SH-SY5Y (cell line): ENCODE measurements around the gene PRICKLE4.

Experiments used
- GATA2 ChIP-seq: IDR thresholded peaks from 2 replicates; pipeline ENCODE4 v1.6.1; 2011; ENCODE audit warnings: mild to moderate bottlenecking, low read depth, low read length
- GATA3 ChIP-seq: IDR thresholded peaks from 2 replicates; pipeline ENCODE4 v1.6.1; 2011; ENCODE audit warnings: low read depth, mild to moderate bottlenecking, low read length, moderate library complexity

PRICKLE4 gene

DNA sequence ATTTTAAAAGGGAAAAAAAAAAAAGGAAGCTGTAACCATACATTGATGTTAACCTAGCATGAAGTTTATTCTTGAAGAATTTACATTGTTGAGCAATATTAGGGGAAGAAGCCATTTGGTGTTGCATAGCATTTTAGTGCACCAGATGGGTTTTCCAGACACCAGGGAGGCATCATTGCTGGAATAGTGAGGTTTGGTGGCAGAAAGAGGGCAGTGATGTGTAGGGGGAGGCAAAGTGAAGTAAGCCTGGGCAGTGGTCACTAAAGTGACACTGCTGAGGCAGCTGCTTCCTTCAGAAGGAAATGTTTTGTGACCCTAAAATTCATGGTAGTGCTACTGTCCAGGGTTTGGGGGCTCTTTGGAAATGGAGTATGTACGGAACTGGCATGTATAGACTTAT is 9.5 kb downstream of the PRICKLE4 start:
- TF ChIP-seq GATA2 = no peak
- no peak for TF ChIP-seq GATA3

DNA sequence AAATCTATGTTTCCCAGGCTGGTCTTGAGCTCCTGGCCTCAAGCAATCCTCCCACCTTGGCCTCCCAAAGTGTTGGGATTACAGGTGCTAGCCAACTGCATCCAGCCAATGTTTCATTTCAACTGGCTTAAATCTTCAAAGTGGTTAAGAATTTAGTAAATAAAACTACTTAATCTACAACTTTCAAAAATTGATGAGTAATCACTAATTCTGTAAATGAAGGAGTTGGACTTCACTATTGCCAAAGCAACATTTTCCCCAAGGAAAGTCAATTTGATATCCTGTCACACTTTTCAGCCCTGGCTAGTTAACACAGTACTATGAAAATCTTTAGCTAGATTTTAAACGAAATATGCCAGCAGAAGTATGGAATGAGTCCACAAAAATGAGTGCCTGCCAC is 10.7 kb downstream of the PRICKLE4 start:
- no peak for TF ChIP-seq GATA2
- no peak for TF ChIP-seq GATA3

DNA sequence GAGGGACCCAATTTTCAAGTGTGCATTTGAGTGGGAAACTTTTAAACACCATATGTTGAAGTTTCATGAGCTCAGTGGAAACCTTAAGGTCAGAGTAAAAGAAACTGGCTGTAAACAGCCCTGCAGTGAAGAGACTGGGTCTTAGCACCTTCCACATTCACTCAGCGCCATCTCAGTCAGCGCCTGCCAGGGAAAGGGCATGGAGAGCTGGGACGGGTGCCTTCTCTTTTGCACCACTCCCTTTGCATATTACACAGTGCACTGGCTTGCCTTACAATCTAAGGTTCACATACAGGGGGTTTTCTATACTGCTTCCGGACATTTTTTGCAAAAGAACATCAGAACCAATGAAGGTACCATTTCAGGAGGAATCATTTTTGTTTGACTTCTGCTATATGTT is 11.4 kb downstream of the PRICKLE4 start:
- no peak for TF ChIP-seq GATA2
- TF ChIP-seq GATA3 = no peak

DNA sequence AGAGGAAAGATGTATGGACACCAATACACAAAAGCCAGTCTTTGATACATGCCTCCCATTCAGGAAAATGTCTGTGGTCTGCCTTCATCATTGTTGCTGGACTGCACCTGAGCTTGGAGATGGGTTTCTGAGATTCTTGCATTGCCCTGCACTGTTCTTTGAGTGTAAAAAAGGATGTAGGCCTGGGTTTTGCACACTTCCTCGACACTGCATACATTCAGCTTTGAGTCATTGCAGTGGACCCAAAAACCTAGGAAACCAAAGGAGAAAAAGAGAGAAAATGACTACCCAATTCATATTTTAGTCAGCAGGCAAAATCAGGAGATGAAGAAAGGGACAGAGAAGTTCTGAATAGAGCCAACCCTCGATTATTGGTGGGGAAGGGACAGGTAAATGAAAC is 15.9 kb downstream of the PRICKLE4 start:
- no peak for TF ChIP-seq GATA3
- no peak for TF ChIP-seq GATA2

DNA sequence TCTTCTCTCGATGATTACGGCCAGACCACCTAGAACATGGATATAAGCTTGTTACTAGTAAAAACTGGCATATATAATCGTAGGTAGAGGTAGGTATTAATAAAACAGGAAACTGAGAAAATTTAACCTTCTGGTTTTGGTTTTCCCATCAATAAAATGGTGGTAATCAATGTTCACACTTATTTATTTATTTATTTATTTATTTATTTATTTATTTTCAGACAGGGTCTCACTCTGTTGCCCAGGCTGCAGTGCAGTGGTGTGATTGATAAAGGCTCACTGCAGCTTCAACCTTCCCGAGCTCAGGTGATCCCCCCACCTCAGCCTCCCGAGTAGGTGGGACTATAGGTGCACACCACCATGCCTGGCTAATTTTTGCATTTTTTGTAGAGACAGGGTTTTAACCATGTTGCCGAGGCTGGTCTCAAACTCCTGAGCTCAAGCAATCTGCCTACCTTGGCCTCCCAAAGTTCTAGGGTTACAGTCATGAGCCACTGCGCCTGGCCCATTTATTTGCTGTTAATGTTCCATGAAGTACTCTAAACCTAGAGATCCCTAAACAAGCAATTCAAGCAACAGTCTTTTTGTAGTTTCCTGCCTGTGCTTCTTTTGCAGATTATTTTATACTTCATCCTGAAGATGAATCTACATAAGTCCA is 18.4 kb downstream of the PRICKLE4 start:
- TF ChIP-seq GATA3 = no peak
- TF ChIP-seq GATA2 = no peak

DNA sequence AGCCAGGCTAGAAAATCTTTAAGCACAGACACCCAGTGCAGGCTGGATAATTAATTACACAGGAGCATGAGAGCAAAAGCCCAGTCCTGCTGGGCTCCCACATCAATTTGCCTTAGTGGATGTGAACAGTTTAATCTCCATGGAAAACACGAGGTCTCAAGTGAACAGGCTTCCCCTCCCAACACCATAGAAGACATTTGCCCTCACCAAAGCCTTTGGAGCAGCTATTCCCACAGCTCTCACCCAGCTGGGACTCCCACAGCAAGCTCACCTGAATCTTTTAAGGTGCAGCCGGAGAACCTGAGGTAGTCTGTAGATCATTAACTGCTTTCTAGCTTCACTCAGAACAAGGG is 19.0 kb downstream of the PRICKLE4 start:
- TF ChIP-seq GATA3 (no peak), GATA2 (no peak)

DNA sequence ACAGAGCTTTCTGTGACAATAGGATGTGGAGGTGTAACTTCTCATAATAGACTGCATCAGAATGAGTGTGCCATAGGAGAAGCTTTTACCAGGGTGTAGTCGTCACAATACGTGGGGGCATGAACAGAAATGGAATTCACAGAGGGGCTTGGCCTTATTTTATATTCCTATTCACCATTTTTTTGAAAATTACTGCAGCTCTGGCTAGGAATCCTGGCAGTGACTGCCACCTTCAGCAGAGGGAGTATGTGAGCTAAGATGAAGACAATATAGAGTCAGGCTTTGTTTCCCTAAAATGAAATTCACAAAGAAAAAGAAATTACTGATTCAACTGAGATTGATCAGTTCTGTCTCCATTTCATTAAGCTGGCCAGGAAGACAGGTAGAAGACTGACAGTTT is 20.8 kb downstream of the PRICKLE4 start:
- TF ChIP-seq GATA3 (no peak), GATA2 (no peak)

DNA sequence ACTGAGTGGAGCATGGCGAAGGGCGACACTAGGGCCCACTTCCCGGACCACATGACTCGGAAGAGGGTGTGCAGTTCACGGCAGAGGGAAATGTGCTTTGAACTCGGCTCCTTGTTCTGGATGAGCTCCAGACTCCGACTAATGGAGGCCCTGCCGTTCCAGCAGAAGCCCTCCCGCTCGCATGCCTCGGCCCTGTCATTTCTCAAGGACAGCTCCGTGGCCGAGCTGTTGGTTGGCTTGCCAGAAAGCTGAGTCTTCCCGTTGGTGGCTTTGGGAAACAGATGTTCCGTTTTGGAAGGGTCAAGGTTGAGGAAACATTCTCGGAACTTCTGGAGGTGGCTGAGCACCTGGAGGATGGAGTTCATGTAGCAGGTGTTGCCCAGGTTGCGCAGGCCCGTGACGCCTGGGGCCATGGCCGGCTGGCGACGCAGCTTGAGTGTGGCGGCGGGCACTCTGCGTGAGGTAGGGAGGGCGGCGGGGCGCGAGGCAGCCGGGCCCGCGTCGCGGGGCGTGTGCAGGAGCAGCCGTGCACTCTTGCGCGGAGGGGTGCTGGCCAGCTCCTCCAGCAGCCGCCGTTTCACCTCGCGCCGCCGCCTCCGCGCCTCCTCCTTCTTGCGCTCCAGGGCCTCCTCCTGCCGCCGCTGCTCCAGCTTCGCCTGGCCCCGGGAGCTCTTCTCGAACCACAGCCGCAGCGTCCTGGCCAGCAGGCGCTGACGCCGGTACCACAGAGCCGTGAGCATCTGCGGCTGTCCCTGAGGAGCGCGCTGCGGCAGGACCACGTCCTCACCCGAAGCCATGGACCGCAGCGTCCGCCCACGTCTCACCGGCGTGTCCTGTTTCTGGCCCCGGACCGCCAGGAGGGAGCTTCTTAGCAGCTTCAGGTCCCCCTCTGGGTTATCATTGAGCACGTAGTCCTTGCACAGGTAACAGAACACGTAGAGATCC is 25.5 kb downstream of the PRICKLE4 start:
- no peak for TF ChIP-seq GATA3
- no peak for TF ChIP-seq GATA2

DNA sequence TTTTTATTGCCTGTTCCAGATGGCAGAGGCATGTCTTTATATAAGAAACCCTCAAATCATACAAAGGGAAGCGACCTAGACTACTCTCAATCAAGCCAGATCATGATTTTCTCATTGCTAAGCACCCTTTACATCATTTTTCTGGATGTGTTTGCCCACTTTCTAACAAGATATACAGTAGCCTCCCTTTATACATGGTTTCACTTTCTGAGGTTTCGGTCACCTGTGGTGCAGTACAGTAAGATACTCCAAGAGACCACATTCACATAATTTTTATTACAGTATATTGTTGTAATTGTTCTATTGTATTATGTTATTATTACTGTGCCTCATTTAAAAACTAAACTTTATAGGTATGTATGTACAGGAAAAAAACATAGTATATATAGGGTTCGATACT is 30.5 kb downstream of the PRICKLE4 start:
- TF ChIP-seq GATA2 (no peak), GATA3 (no peak)

DNA sequence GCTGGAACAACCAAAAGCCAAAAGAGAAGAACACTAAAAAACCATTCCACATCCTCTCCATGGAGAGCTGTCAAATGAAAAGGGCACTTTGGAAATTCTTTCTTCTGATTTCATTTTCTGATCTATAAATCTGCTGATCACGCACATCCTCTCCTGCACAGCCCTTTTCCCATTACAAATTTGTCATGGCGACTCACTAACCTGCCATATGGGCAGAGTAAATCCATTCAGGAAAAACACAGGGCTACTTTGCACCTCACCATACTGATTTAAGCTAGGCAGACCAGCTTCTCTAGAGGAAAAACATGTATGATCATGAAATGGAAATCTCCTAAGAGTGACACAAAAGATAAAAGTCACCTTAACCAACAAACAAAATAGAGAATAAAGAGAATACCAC is 32.9 kb downstream of the PRICKLE4 start:
- TF ChIP-seq GATA3 (no peak), GATA2 (no peak)

DNA sequence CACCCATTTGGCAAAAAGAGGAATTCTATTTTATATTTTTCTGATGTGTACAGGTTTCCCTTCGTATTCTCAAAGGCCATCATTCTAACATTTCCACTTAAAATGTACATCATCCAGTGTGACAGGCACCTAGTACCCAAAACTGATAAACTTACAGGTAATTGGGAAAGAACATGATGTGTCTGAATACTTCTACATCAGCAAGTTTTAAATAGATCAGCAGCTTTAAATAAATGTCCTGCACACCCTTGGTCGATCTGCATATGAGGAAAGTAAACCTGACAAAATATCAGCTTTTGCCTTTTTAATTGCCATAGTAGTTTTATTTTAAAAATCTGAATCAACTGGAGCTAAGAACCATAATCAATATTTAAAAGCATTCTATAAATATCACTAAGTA is 33.4 kb downstream of the PRICKLE4 start:
- TF ChIP-seq GATA3 = no peak
- TF ChIP-seq GATA2 = no peak

DNA sequence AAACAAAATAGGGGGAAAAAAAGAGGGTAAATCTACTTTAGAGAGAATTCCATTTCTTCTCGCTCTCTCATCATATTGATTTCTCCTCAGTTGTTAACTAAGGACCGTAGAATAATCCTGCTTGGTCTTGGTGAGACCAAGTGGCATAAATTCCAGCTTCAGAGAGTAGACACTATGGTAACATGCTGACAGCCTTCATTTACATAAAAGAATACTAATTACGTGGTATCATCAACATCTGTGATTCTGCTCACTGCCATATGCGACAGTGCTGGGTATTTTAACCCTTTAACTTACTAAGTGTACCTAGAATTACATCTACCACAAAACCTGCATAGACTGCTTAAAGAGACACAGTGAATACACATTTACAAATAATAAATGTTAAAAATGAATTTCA is 34.0 kb downstream of the PRICKLE4 start:
- TF ChIP-seq GATA3 (no peak), GATA2 (no peak)

DNA sequence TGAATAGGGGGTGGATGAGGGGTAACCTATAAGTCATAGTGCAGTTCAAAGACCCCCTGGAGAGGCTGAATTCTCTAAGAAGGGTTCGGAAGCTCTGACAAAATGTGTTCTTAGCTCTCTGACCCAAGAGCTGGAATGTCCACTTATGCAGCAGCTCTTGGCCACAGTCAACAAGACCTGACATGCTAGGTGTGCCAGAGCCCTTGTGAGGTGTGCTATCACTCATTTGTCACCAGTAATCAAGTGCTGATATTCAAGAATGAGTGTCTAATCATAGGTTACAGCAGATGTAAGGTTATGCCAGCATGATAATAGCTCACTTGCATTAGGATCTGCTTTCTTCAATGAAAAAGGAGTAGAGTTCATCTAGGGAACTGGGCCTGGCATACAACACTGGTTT is 35.0 kb downstream of the PRICKLE4 start:
- TF ChIP-seq GATA3 = no peak
- TF ChIP-seq GATA2 = no peak

DNA sequence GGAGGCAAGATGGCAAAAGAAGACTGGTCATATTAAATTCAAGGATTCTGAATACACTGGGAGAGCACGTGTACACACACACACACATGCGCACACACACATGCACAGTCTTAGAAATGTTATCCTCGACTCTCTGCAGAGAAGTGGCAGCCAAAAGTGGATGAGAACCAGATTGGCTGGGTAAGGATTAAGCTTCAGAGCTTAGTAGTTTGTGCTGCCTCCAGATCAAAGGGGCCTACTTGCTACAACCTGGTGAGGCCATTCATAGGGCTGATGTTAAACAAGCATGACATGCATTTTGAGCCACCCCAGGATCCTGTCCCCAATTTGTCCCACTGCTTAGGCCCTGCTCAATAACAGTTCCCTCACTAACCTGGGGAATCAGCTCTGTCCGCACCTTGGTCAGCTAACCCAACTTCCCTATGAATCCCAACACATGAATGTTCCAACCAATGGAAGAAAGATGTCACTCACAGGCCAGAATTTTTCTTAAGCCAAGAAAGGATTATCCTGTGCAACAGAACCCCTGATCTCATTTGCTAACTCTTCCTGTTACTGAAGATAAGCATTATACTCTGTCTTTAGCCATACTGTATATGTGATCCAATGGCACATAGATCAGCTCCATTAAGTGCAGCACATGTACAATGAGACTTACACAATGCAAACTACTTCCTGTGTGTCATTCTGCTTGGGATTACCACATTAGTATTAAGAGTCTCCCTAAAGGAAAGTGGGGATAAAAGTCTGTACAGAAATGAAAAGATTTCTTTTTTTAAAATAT is 37.9 kb downstream of the PRICKLE4 start:
- TF ChIP-seq GATA2 (no peak), GATA3 (no peak)

DNA sequence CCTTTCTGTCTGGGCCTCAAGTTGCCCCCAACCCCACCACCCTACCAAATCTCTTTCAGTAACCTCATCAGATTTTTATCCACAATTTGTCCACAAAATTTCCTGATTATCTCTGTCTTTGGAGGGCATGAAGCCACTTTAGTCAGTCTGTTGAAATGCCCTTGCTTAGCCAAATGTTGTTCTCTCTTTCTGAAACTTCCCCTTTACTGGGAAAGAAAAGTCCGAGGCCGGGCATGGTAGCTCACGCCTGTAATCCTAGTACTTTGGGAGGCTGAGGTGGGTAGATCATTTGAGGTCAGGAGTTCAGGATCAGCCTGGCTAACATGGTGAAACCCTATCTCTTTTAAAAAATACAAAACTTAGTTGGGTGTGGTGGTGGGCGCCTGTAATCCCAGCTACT is 40.7 kb downstream of the PRICKLE4 start:
- TF ChIP-seq GATA2 = no peak
- no peak for TF ChIP-seq GATA3

DNA sequence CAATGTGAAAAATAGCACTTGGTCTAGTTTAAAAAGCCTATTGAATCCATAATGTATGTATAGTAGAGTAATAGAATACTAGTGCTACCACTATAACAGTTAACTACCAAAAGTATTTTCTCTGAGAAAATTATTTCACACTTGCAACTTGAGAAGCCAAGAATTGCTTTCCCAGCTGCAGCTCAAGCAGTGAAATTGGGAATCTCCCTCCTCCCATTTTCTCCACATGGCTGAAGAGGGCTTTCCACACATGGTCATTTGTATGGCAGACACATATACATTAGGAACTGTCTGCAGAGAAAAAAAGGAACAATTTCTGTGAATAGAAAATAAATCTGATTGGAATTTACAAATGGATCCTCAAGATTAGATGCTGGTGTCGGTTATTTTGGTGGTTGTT is 41.4 kb downstream of the PRICKLE4 start:
- no peak for TF ChIP-seq GATA3
- TF ChIP-seq GATA2 = no peak

DNA sequence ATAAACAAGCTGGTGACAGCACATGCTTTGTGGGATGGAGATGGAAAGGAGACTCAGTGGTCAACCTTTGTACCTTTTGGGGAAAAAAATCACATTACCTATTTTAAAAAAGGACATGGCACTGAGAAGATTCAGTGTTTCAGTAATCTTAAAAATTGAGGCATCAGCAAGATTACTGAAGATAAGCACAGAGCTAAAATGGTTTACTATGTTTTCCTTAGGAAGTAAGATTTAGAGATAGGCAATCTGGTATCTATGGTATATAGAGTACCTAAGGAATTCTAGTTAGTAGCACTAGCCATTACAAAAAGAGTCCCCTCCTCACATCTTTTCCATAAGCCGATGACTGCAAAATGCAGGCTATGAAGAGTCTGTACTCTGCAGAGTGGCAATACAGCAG is 42.6 kb downstream of the PRICKLE4 start:
- TF ChIP-seq GATA2 (no peak), GATA3 (no peak)
